NCI-H2171 treated with DMSO at 0.1 percent for 48 hours (cell line): Measurements from ENCODE around the gene GPSM1.
A peak's percentile ranks its signal among the peaks of the same experiment; 100 is the strongest.

Source experiments
- DNase-seq: peaks from one replicate; lab custom pipeline; 2025; lab: John Stamatoyannopoulos, UW

Gene GPSM1, protein sequence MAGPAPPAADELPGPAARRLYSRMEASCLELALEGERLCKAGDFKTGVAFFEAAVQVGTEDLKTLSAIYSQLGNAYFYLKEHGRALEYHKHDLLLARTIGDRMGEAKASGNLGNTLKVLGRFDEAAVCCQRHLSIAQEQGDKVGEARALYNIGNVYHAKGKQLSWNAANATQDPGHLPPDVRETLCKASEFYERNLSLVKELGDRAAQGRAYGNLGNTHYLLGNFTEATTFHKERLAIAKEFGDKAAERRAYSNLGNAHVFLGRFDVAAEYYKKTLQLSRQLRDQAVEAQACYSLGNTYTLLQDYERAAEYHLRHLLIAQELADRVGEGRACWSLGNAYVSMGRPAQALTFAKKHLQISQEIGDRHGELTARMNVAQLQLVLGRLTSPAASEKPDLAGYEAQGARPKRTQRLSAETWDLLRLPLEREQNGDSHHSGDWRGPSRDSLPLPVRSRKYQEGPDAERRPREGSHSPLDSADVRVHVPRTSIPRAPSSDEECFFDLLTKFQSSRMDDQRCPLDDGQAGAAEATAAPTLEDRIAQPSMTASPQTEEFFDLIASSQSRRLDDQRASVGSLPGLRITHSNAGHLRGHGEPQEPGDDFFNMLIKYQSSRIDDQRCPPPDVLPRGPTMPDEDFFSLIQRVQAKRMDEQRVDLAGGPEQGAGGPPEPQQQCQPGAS

GRCh38 chr9:136327304-136327974 is at the start of gene GPSM1:
Gene GPSM1, plus strand, starts transcription at chr9:136327539. Its CDS starts 157 bp downstream, at chr9:136327696.
- peak; percentile 39 for DNase-seq

- no peak for DNase-seq
These were observed 49.6 kb upstream of the GPSM1 start for GRCh38 chr9:136277746-136278145.

- DNase-seq = no peak
These were observed 49.1 kb upstream of the GPSM1 start for GRCh38 chr9:136278221-136278620.

- DNase-seq = no peak
These were observed 48.4 kb upstream of the GPSM1 start for GRCh38 chr9:136278894-136279293.

- DNase-seq = no peak
These were observed 47.9 kb upstream of the GPSM1 start for GRCh38 chr9:136279471-136279870.

DNA sequence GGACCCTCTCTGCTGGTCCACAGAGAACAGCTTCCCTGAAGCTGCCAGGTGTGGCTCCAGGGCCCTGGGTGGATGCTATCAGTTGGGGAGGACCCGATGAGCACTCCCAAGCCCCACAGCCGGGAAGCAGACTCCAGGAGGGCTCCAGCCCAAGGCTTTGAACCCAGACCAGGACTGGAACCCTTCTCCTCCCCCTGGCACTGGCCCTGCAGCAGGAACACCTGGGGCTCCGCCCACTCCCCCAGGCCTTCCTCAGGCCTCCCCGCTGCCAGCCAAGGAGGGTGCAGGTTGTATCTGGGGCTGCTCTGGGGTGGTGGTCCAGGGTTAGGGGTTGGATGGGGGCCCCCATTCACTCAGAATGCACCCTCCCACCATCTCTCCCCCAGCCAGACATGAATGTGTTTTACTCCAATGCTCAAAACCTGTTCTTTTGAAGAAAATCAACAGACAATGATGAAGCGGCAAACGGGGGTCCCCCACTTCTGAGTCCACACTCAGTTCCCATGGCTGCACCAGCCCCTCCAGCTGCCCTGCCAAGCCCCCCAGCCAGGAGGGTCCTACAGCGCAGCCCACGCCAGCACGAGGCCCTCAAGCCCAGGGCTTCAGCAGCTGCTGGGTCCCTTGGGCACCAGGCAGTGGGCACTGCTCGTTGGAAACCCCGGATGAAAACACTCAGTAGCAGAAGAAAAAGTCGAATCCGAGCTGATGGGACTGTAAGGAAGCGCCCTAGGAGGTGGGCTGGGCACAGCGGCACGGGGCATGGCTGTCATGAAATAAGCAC is 46.6 kb upstream of the GPSM1 start:
- DNase-seq = no peak

DNA sequence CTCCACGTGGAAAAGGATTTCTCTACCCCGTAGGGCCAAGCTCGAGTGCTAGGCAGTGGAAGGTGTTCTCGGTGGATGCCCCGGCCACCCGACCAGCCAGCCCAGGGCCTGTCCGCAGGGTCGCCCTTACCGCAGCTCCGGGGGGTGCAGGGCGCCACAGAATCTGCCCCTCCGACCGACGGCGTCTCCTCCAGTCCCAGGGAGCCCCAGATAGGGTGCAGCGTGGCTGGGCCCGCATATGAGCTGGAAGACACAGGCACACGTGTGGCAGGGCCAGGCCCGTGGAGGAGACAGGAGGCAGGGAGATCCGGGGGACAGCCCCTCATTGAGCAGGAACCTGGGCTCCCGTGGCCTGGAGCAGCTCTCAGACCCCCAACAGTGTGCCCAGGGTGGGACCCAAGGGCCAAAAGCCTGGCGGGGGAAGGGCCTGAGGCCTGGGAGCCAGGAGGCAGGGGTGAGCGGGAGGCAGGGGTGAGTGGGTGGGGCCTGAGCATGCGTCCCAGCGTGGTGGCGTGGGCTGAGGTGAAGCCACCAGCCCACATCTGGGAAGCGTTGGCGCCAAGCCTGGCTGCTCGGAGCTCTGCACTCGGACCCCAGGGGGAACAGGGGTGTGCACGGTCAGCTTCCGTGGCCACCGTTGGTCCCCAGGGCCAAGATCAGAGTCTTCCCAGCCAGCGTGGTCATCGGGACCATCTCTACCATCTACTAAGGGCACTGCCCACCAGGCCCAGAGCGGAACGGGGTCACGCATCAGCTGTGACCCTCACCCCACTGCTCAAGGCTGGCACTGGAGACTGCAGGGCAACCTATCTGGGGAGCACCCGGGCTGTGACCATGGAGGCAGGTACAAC is 45.7 kb upstream of the GPSM1 start:
- no peak for DNase-seq

DNA sequence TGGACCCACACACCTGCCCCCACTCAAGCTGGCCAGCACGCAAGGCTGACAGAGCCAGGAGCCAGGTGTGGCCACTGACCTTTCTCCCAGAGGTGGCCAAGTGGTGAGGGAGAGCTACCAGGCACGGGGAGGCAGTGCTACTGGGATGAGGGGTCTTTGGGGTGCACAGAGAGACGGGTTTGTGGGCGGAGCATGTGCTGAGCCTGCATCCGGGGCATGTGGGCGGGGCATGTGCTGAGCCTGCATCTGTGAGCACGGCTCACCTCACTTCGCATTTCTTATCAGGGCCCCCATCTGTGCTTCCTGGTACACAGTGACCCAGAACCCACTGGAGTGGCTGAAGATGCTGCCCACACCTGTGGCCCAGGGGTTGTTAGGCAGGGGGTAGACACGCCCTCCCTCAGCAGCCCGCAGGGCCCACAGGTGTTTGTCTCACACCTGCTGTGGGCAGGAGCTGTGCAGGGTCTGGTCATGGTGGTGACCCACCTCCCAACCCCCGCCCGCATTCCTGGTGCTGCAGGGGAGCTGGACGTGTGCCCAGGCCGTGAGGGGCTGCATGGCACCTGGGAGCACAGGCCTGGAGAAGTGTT is 45.0 kb upstream of the GPSM1 start:
- DNase-seq = peak; percentile 31

- peak; percentile 85 for DNase-seq
These were observed 43.8 kb upstream of the GPSM1 start for GRCh38 chr9:136283291-136284235.

GRCh38 chr9:136284311-136284710 is 43.0 kb upstream of the GPSM1 start:
- DNase-seq = no peak

DNA sequence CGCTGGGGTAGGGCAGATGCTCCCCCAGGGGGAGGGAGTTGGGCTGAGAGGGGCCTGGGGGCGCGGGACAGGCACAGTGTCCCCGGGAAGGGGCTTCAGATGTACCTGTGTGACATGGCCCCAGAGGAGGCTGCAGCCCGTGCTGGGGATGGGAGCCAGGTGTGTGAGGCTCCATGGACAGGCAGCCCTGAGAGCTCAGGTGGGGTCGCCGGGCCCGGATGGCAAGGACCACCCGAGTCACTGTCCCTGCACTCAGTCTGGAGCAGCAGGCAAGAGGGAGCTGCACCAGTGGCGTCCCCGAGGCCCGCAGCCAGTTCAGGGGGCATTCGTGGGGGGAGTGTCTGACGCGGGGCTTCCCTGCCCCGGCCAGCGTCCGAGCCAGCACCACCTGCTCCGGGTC is 42.4 kb upstream of the GPSM1 start:
- no peak for DNase-seq

DNA sequence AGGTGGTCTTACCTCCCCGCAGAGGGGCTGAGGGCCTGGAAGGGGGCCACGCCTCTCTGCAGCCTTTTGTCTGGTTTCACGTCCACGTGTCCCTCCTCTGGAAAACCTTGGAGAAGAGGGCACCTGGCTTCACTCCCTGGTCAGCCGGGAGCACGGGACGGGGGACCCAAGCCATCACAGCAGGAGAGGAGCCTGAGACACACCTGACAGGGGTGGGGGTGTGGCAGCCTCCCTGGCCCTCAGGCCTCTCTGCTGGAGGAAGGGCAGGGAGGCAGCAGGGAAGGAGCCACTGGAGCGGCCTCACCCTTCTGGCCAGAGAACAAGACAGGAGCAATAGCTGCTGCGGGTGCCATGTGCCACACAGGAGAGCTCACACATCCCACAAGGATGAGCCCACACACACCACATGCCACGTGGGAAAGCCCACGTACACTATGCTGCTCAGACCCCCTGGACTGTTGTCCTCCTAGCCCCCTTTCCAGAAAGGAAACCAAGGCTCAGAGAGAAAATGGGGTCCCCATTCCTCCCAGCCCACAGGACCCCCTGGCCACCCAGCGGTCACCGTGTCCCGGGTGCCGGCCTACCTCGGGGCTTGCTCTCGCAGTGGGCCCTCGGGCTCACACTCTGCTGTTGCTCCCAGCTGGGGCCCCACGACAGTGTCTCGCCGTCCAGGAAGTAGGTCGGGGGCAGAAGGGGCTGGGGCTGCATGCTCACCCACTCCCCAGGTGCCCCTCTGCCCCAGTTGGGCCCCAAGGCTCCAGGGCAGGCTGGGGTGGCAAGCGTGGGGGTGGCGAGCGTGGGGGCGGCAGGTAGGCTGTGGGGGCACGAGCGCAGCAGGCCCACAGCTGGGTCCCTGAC is 41.6 kb upstream of the GPSM1 start:
- no peak for DNase-seq

DNA sequence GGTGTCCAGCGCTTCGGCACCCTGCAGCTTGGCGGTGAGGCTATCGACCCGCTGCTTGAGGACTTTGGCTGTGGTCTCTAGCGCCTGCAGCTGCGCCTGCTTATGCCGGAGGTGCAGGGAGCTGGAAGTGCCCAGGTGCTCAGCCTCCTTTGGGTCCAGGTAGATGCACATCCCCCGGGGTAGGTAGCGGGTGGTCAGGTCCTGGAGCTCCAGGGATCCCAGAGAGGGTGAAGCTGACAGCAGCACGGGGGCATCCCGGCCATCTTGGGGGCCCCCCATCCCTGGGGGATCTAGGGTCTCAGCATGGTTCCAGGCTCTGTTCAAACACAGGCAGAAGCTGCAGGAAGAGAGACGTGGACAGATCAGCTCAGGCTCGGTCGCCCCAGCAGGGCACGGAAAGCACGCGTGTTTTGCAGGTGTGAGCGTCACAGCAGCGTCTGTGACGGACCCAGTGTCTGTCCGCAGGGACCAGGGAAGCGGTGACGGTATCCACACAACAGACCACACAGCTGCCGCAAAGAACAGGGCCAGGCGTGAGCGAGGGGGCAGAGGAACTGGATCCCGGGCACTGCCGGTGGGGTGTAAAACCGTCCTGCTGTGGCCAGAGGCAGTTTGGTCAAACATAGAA is 40.9 kb upstream of the GPSM1 start:
- no peak for DNase-seq

DNA sequence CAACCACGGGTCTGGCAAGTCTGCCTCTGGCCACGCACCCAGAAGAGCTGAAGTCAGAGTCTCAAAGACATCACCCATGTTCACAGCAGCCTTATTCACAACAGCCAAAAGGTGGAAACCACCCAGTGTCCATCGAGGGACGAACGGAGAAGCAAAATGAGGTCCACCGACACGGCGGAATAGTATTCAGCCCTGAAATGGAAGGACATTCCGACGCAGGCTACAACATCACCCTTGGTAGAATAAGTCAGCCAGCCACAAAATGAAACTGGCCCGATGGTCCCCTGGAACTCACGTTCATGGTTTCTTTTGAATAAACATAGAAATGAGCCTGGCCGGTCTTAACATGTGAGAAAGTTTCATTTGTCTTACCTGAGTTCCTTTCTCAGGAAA is 40.4 kb upstream of the GPSM1 start:
- DNase-seq = no peak

GRCh38 chr9:136287960-136288753 is 39.2 kb upstream of the GPSM1 start:
- no peak for DNase-seq

DNA sequence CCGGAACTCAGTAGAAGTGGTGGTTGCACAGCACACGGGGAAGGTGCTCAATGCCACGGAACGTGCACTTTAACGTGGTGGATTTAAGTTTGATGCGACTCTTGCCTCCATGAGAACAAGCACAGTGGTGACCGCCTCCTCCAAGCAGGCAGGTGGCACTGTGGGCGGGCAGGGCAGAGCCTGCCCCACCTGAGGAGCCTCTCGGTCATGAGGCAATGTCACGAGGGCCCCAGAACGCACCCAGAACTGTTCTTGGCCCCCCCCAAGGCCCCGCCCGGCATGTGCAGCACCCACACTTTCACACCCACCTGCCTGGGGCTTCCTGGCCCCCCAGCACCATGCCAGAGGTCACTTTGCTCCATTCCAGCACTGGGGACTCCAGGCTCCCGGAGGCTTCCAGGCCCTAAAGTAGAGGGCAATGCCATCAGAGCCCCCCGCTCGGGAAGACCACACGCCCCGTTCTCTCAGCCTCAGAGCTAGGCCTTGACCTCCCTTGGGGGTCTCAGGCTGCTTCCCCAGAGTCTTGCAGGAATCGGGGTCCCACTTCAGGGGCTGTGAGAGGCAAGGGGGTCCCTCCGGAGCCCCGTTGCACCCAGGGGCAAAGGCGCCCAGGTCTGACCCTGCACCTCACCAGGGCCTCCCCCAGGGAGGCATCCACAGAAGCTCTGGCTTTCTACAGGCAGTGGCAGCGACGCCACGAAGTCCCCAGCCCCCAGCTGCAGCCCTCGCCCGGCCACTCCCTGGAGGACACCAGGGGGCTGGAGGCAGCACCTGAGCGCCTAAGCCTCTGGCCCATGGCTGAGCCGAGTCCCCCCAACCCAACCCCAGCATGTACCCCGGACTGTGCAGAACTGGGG is 37.5 kb upstream of the GPSM1 start:
- no peak for DNase-seq
